Measurements from ENCODE around the gene ZNF571.

DNA sequence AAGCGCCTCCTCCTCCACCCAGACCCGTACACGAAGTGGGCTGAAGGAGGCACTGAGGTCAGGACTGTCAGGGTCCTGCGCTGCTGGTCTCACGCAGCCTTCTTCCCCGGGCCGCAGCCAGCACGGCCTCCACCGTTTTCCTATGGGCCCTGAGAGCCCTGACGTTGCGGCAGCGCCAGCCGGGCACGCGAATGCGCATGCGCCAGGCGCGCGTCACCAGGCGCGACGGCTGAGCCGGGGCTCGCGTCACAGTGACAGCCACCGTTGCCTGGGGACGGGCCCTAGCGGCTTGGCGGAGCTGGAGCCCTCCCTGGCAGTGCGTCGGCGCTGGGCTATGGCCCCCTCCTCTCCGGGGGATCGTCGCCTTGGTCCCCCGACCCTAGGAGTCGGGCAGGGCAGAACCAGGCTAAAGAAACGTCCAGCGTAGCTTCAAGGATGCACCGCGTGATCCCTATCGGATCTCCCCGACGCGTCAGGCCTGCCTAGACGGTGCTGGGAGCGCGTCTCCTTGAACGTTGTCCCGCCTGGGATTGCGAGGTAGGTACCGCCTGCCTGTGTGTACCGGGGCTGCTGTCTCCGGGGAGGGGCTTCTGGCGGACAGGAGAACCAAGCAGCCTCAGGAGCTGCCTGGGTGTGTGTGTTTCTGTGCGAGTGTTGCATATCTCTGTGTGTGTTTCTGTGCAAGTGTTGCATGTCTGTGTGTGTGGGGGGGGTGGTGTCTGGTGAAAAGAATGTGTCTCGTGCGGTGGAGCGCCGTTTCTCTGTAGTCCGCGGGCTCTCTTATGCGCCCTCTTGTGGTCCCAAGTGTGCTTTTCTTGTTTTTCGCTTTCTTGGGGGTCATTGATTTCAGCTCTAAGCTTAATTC, 43.2 kb downstream of the ZNF571 start:
- TF ChIP-seq, protein P1, sequence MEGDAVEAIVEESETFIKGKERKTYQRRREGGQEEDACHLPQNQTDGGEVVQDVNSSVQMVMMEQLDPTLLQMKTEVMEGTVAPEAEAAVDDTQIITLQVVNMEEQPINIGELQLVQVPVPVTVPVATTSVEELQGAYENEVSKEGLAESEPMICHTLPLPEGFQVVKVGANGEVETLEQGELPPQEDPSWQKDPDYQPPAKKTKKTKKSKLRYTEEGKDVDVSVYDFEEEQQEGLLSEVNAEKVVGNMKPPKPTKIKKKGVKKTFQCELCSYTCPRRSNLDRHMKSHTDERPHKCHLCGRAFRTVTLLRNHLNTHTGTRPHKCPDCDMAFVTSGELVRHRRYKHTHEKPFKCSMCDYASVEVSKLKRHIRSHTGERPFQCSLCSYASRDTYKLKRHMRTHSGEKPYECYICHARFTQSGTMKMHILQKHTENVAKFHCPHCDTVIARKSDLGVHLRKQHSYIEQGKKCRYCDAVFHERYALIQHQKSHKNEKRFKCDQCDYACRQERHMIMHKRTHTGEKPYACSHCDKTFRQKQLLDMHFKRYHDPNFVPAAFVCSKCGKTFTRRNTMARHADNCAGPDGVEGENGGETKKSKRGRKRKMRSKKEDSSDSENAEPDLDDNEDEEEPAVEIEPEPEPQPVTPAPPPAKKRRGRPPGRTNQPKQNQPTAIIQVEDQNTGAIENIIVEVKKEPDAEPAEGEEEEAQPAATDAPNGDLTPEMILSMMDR (IDR thresholded peaks at IDR 0.05): no peak
- no peak for TF ChIP-seq POLR2A (IDR thresholded peaks at IDR 0.05)
